ENCODE results near the gene GPR183.

GPR183 gene

DNA sequence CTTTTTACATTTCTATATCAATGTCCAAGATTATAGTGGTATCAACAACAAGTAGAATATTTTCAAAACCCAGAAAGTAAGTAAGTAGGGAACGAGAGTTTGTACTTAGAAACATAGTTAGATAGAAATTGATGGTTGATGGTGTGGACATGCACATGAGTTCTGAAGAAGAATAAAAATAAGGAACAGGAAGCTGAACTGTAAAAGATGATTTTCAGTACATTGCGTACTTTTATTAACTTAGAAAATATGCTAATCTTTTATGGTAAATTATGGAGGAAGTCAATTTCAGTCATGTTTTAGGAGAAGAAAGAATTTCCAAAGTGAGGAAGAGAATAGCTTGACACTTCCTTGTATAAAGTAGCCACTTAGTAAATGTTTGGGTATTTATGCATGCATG, 36.7 kb downstream of the GPR183 start:
- H3K36me3 ChIP-seq (ENCODE audit: control insufficient read depth in 4 of 4, insufficient read depth in 4 of 4, low read length in 3 of 4), result peaks cover 0 to 19% (median 7%) of the 10 kb centered on the region in 4 experiments

GRCh38 chr13:99269627-99270241, 37.5 kb downstream of the GPR183 start:
- Histone ChIP-seq H3K9me3 (ENCODE audit: control extremely low read depth in 1 of 5, control insufficient read depth in 4 of 5, insufficient read depth in 2 of 5, low read depth in 1 of 5, low read length in 4 of 5) (peaks cover 0 to 5% (median 4%) of the 10 kb centered on the region in 5 experiments), H3K4me1 (ENCODE audit: control extremely low read depth in 1 of 4, control insufficient read depth in 4 of 4, insufficient read depth in 4 of 4, low read length in 3 of 4) (peaks cover 3 to 26% (median 11%) of the 10 kb centered on the region in 4 experiments), H3K36me3 (ENCODE audit: control insufficient read depth in 4 of 4, insufficient read depth in 4 of 4, low read length in 3 of 4) (peaks cover 0 to 25% (median 7%) of the 10 kb centered on the region in 4 experiments), H3K4me3 (ENCODE audit: control insufficient read depth in 1 of 7, extremely low read depth in 1 of 7, insufficient read depth in 4 of 7, low read depth in 2 of 7, low read length in 6 of 7) (no peak overlapping the region), H3K27ac (ENCODE audit: insufficient read depth in 1 of 2, low read depth in 1 of 2, low read length in 2 of 2, poor library complexity in 1 of 2, severe bottlenecking in 2 of 2) (peak overlapping the region in 1 of 2 experiments; percentile 3), H3K27me3 (replicated peaks in 2 of 5; ENCODE audit: control insufficient read depth in 4 of 5, insufficient read depth in 5 of 5, low read length in 4 of 5) (no peaks in the 10 kb centered on the region)
- POLR2A ChIA-PET, result interaction anchor here (0.6 to 2.4 kb wide), 4 partner anchors 13 to 167 kb away, joined by 3 to 12 read pairs (median 3); no protein-coding TSS in a partner anchor
- CTCF ChIA-PET, result interaction anchor here (0.8 to 10.8 kb wide), 58 partner anchors 9 to 1245 kb away, joined by 3 to 196 read pairs (median 6); partner anchors contain the start of genes GPR18, GPR183 and UBAC2
- WGBS (ENCODE audit: insufficient coverage), result no CpG with 5 or more reads among the region's 3 CpGs
- peak; percentile 76 to 86 (median 86) for DNase-seq

More for the DNA sequence above, 36.7 kb downstream of the GPR183 start:
- Histone ChIP-seq H3K4me3 (ENCODE audit: control insufficient read depth in 1 of 7, extremely low read depth in 1 of 7, insufficient read depth in 4 of 7, low read depth in 2 of 7, low read length in 6 of 7) (no peak overlapping the region), H3K4me1 (ENCODE audit: control extremely low read depth in 1 of 4, control insufficient read depth in 4 of 4, insufficient read depth in 4 of 4, low read length in 3 of 4) (peaks cover 3 to 25% (median 17%) of the 10 kb centered on the region in 4 experiments), H3K9me3 (ENCODE audit: control extremely low read depth in 1 of 5, control insufficient read depth in 4 of 5, insufficient read depth in 2 of 5, low read depth in 1 of 5, low read length in 4 of 5) (peaks cover 0 to 5% (median 4%) of the 10 kb centered on the region in 5 experiments), H3K27me3 (replicated peaks in 2 of 5; ENCODE audit: control insufficient read depth in 4 of 5, insufficient read depth in 5 of 5, low read length in 4 of 5) (no peaks in the 10 kb centered on the region), H3K27ac (ENCODE audit: insufficient read depth in 1 of 2, low read depth in 1 of 2, low read length in 2 of 2, poor library complexity in 1 of 2, severe bottlenecking in 2 of 2) (no peak overlapping the region)
- DNase-seq, result peak in 1 of 3 donors; percentile 48
- WGBS (ENCODE audit: insufficient coverage), result 75% methylated on average over 1 of the region's 2 CpGs
- ChIA-PET CTCF (interaction anchor here (0.7 to 10.8 kb wide), 46 partner anchors 10 to 1244 kb away, joined by 3 to 196 read pairs (median 6); partner anchors contain the start of genes GPR183 and UBAC2), POLR2A (interaction anchor here (1.3 kb wide), 1 partner anchor 86 kb away, joined by 3 read pairs; no protein-coding TSS in a partner anchor)

- Histone ChIP-seq H3K27ac (ENCODE audit: insufficient read depth in 1 of 2, low read depth in 1 of 2, low read length in 2 of 2, poor library complexity in 1 of 2, severe bottlenecking in 2 of 2) (no peak overlapping the region), H3K9me3 (ENCODE audit: control extremely low read depth in 1 of 5, control insufficient read depth in 4 of 5, insufficient read depth in 2 of 5, low read depth in 1 of 5, low read length in 4 of 5) (peaks cover 0 to 5% (median 4%) of the 10 kb centered on the region in 5 experiments), H3K27me3 (replicated peaks in 2 of 5; ENCODE audit: control insufficient read depth in 4 of 5, insufficient read depth in 5 of 5, low read length in 4 of 5) (no peaks in the 10 kb centered on the region), H3K36me3 (ENCODE audit: control insufficient read depth in 4 of 4, insufficient read depth in 4 of 4, low read length in 3 of 4) (peaks cover 0 to 29% (median 7%) of the 10 kb centered on the region in 4 experiments), H3K4me1 (ENCODE audit: control extremely low read depth in 1 of 4, control insufficient read depth in 4 of 4, insufficient read depth in 4 of 4, low read length in 3 of 4) (peaks cover 8 to 33% (median 18%) of the 10 kb centered on the region in 4 experiments), H3K4me3 (ENCODE audit: control insufficient read depth in 1 of 7, extremely low read depth in 1 of 7, insufficient read depth in 4 of 7, low read depth in 2 of 7, low read length in 6 of 7) (no peak overlapping the region)
- WGBS (ENCODE audit: insufficient coverage), result 96% methylated on average over 3 of the region's 3 CpGs
- DNase-seq, result no peak
- POLR2A ChIA-PET, result interaction anchor here (2.4 kb wide), 1 partner anchor 168 kb away, joined by 12 read pairs; no protein-coding TSS in a partner anchor
- CTCF ChIA-PET, result interaction anchor here (0.8 to 10.8 kb wide), 36 partner anchors 9 to 238 kb away, joined by 3 to 196 read pairs (median 6); partner anchors contain the start of gene UBAC2
Measured at GRCh38 chr13:99268822-99269221, 38.4 kb downstream of the GPR183 start.

- H3K27me3 ChIP-seq (replicated peaks in 2 of 5; ENCODE audit: control insufficient read depth in 4 of 5, insufficient read depth in 5 of 5, low read length in 4 of 5), result no peaks in the 10 kb centered on the region
- no peak overlapping the region for H3K4me3 ChIP-seq (ENCODE audit: control insufficient read depth in 1 of 7, extremely low read depth in 1 of 7, insufficient read depth in 4 of 7, low read depth in 2 of 7, low read length in 6 of 7)
- DNase-seq, result no peak
- CTCF ChIA-PET, result interaction anchor here (0.7 to 10.8 kb wide), 18 partner anchors 9 to 258 kb away, joined by 3 to 196 read pairs (median 20); partner anchors contain the start of gene UBAC2
- WGBS (ENCODE audit: insufficient coverage), result 100% methylated on average over 4 of the region's 4 CpGs
- peaks cover 0 to 29% (median 7%) of the 10 kb centered on the region in 4 experiments for H3K36me3 ChIP-seq (ENCODE audit: control insufficient read depth in 4 of 4, insufficient read depth in 4 of 4, low read length in 3 of 4)
- no peak overlapping the region for H3K27ac ChIP-seq (ENCODE audit: insufficient read depth in 1 of 2, low read depth in 1 of 2, low read length in 2 of 2, poor library complexity in 1 of 2, severe bottlenecking in 2 of 2)
- POLR2A ChIA-PET, result interaction anchor here (2.4 kb wide), 1 partner anchor 169 kb away, joined by 12 read pairs; no protein-coding TSS in a partner anchor
- H3K9me3 ChIP-seq (ENCODE audit: control extremely low read depth in 1 of 5, control insufficient read depth in 4 of 5, insufficient read depth in 2 of 5, low read depth in 1 of 5, low read length in 4 of 5), result peaks cover 0 to 5% (median 4%) of the 10 kb centered on the region in 5 experiments
- peaks cover 8 to 42% (median 23%) of the 10 kb centered on the region in 4 experiments for H3K4me1 ChIP-seq (ENCODE audit: control extremely low read depth in 1 of 4, control insufficient read depth in 4 of 4, insufficient read depth in 4 of 4, low read length in 3 of 4)
Measured at GRCh38 chr13:99267927-99268326, 39.3 kb downstream of the GPR183 start.

DNA sequence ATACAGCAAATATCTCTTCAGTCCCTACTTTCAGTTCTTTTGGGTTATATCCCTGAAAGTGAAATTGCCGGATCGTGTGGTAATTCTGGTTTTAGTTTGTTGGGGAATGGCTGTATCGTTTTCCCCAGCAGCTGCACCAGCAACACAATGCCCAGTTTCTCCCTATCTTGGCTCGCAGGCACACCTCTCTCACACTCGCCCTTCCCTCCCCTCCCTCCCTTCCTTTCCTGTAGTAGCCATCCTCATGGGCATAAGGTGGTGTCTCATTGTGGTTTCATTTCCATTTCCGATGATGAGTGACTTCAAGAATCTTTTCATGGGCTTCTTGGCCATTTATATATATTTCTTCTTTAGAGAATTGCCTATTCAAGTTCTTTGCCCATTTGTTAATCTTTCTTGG, 40.4 kb downstream of the GPR183 start:
- peaks cover 8 to 43% (median 23%) of the 10 kb centered on the region in 4 experiments for H3K4me1 ChIP-seq (ENCODE audit: control extremely low read depth in 1 of 4, control insufficient read depth in 4 of 4, insufficient read depth in 4 of 4, low read length in 3 of 4)
- POLR2A ChIA-PET, result interaction anchor here (0.6 kb wide), 1 partner anchor 89 kb away, joined by 7 read pairs; no protein-coding TSS in a partner anchor
- H3K27me3 ChIP-seq (replicated peaks in 2 of 5; ENCODE audit: control insufficient read depth in 4 of 5, insufficient read depth in 5 of 5, low read length in 4 of 5), result no peaks in the 10 kb centered on the region
- no peak overlapping the region for H3K4me3 ChIP-seq (ENCODE audit: control insufficient read depth in 1 of 7, extremely low read depth in 1 of 7, insufficient read depth in 4 of 7, low read depth in 2 of 7, low read length in 6 of 7)
- H3K36me3 ChIP-seq (ENCODE audit: control insufficient read depth in 4 of 4, insufficient read depth in 4 of 4, low read length in 3 of 4), result peaks cover 2 to 26% (median 5%) of the 10 kb centered on the region in 4 experiments
- 100% methylated on average over 2 of the region's 6 CpGs for WGBS (ENCODE audit: insufficient coverage)
- no peaks in the 10 kb centered on the region for H3K9me3 ChIP-seq (ENCODE audit: control extremely low read depth in 1 of 5, control insufficient read depth in 4 of 5, insufficient read depth in 2 of 5, low read depth in 1 of 5, low read length in 4 of 5)
- CTCF ChIA-PET, result interaction anchor here (0.6 to 10.8 kb wide), 23 partner anchors 9 to 431 kb away, joined by 3 to 196 read pairs (median 4); partner anchors contain the start of gene UBAC2
- DNase-seq, result no peak
- H3K27ac ChIP-seq (ENCODE audit: insufficient read depth in 1 of 2, low read depth in 1 of 2, low read length in 2 of 2, poor library complexity in 1 of 2, severe bottlenecking in 2 of 2), result no peak overlapping the region

GRCh38 chr13:99265821-99266426, 41.3 kb downstream of the GPR183 start:
- CTCF ChIA-PET, result interaction anchor here (0.5 to 10.8 kb wide), 27 partner anchors 9 to 1299 kb away, joined by 3 to 196 read pairs (median 4); partner anchors contain the start of gene UBAC2

More at GRCh38 chr13:99265821-99266426, 41.3 kb downstream of the GPR183 start:
- Histone ChIP-seq H3K27me3 (replicated peaks in 2 of 5; ENCODE audit: control insufficient read depth in 4 of 5, insufficient read depth in 5 of 5, low read length in 4 of 5) (no peaks in the 10 kb centered on the region), H3K9me3 (ENCODE audit: control extremely low read depth in 1 of 5, control insufficient read depth in 4 of 5, insufficient read depth in 2 of 5, low read depth in 1 of 5, low read length in 4 of 5) (no peaks in the 10 kb centered on the region), H3K27ac (ENCODE audit: insufficient read depth in 1 of 2, low read depth in 1 of 2, low read length in 2 of 2, poor library complexity in 1 of 2, severe bottlenecking in 2 of 2) (no peak overlapping the region), H3K4me1 (ENCODE audit: control extremely low read depth in 1 of 4, control insufficient read depth in 4 of 4, insufficient read depth in 4 of 4, low read length in 3 of 4) (peaks cover 8 to 43% (median 20%) of the 10 kb centered on the region in 4 experiments), H3K36me3 (ENCODE audit: control insufficient read depth in 4 of 4, insufficient read depth in 4 of 4, low read length in 3 of 4) (peaks cover 2 to 23% (median 5%) of the 10 kb centered on the region in 4 experiments), H3K4me3 (ENCODE audit: control insufficient read depth in 1 of 7, extremely low read depth in 1 of 7, insufficient read depth in 4 of 7, low read depth in 2 of 7, low read length in 6 of 7) (no peak overlapping the region)
- no CpG with 5 or more reads among the region's 3 CpGs for WGBS (ENCODE audit: insufficient coverage)
- peak; percentile 67 to 74 (median 67) for DNase-seq
- POLR2A ChIA-PET, result interaction anchor here (0.6 to 0.7 kb wide), 2 partner anchors 66 to 90 kb away, joined by 5 to 7 read pairs; partner anchors contain the start of gene UBAC2

All from common myeloid progenitor, CD34-positive (primary cell).